Measurements from ENCODE around the gene CRIP1. TPM values are rescaled to one million over a fixed set of nuclear protein-coding genes. Genes with fewer than 3 reads are reported as not detected.

CRIP1 gene
- total RNA-seq, 2 donors from 2014 or later = 146 to 174 TPM

GRCh38 chr14:105469456-105470349 lies 17.0 kb upstream of the CRIP1 start:
- Mint-ChIP-seq H3K27ac (no peak overlapping the region), H3K9me3 (no peaks in the 10 kb centered on the region), H3K27me3 (ENCODE audit: low read depth) (no peaks in the 10 kb centered on the region), H3K4me1 (ENCODE audit: low read depth) (no peaks in the 10 kb centered on the region), H3K36me3 (ENCODE audit: insufficient read depth in 2 of 2) (no peaks in the 10 kb centered on the region), H3K4me3 (no peak overlapping the region)
- DNase-seq (no peak), ATAC-seq (replicated peaks in 1 of 2) (no peak)

- DNase-seq (no peak), ATAC-seq (replicated peaks in 1 of 2) (no peak)
- Mint-ChIP-seq H3K4me3 (no peak overlapping the region), H3K36me3 (ENCODE audit: insufficient read depth in 2 of 2) (no peaks in the 10 kb centered on the region), H3K9me3 (no peaks in the 10 kb centered on the region), H3K27me3 (ENCODE audit: low read depth) (no peaks in the 10 kb centered on the region), H3K4me1 (ENCODE audit: low read depth) (no peaks in the 10 kb centered on the region), H3K27ac (no peak overlapping the region)
Measured at GRCh38 chr14:105470350-105471296, 16.1 kb upstream of the CRIP1 start.

- DNase-seq (no peak), ATAC-seq (replicated peaks in 1 of 2) (no peak)
- Mint-ChIP-seq H3K36me3 (ENCODE audit: insufficient read depth in 2 of 2) (no peaks in the 10 kb centered on the region), H3K27me3 (ENCODE audit: low read depth) (no peaks in the 10 kb centered on the region), H3K27ac (no peak overlapping the region), H3K4me1 (ENCODE audit: low read depth) (no peaks in the 10 kb centered on the region), H3K4me3 (no peak overlapping the region), H3K9me3 (no peaks in the 10 kb centered on the region)
Measured at GRCh38 chr14:105471297-105471821, 15.3 kb upstream of the CRIP1 start.

GRCh38 chr14:105471823-105472485 lies 14.7 kb upstream of the CRIP1 start:
- H3K36me3 Mint-ChIP-seq (ENCODE audit: insufficient read depth in 2 of 2) = no peaks in the 10 kb centered on the region
- H3K4me1 Mint-ChIP-seq (ENCODE audit: low read depth) = no peaks in the 10 kb centered on the region
- H3K9me3 Mint-ChIP-seq = no peaks in the 10 kb centered on the region
- ATAC-seq (replicated peaks in 1 of 2) = no peak
- H3K27ac Mint-ChIP-seq = no peak overlapping the region
- no peak overlapping the region for H3K4me3 Mint-ChIP-seq
- H3K27me3 Mint-ChIP-seq (ENCODE audit: low read depth) = no peaks in the 10 kb centered on the region
- no peak for DNase-seq

- Mint-ChIP-seq H3K4me3 (no peak overlapping the region), H3K27ac (no peak overlapping the region), H3K27me3 (ENCODE audit: low read depth) (peaks cover 6% of the 10 kb centered on the region), H3K4me1 (ENCODE audit: low read depth) (peaks cover 5% of the 10 kb centered on the region), H3K36me3 (ENCODE audit: insufficient read depth in 2 of 2) (peaks cover 4 to 5% of the 10 kb centered on the region in 2 donors), H3K9me3 (no peaks in the 10 kb centered on the region)
- ATAC-seq (replicated peaks in 1 of 2) (no peak), DNase-seq (no peak)
Measured at GRCh38 chr14:105472486-105472991, 14.1 kb upstream of the CRIP1 start.

- H3K4me1 Mint-ChIP-seq (ENCODE audit: low read depth) = peaks cover 6% of the 10 kb centered on the region
- ATAC-seq (replicated peaks in 1 of 2) = no peak
- no peak overlapping the region for H3K27ac Mint-ChIP-seq
- no peaks in the 10 kb centered on the region for H3K9me3 Mint-ChIP-seq
- no peak for DNase-seq
- H3K27me3 Mint-ChIP-seq (ENCODE audit: low read depth) = peaks cover 8% of the 10 kb centered on the region
- H3K4me3 Mint-ChIP-seq = peak overlapping the region; percentile 67 to 72
- peaks cover 4 to 5% of the 10 kb centered on the region in 2 donors for H3K36me3 Mint-ChIP-seq (ENCODE audit: insufficient read depth in 2 of 2)
Measured at GRCh38 chr14:105473033-105473676, 13.5 kb upstream of the CRIP1 start.

- ATAC-seq (replicated peaks in 1 of 2) = peak; percentile 63 to 68
- Mint-ChIP-seq H3K27me3 (ENCODE audit: low read depth) (peaks cover 8% of the 10 kb centered on the region), H3K27ac (no peak overlapping the region), H3K4me1 (ENCODE audit: low read depth) (peaks cover 6% of the 10 kb centered on the region), H3K4me3 (peak overlapping the region; percentile 67 to 72), H3K36me3 (ENCODE audit: insufficient read depth in 2 of 2) (peaks cover 4 to 5% of the 10 kb centered on the region in 2 donors), H3K9me3 (no peaks in the 10 kb centered on the region)
- DNase-seq = peak; percentile 36 to 58
Measured at GRCh38 chr14:105473677-105474482, 12.8 kb upstream of the CRIP1 start.

GRCh38 chr14:105474483-105475268 lies 12.0 kb upstream of the CRIP1 start, which contains the start of gene CRIP2:
CRIP2 (plus strand) TSS chr14:105474821; CDS start chr14:105474863, 42 bp downstream.
- no peaks in the 10 kb centered on the region for H3K9me3 Mint-ChIP-seq
- H3K4me3 Mint-ChIP-seq = peak within 1 kb of the TSS; percentile 67 to 72
- peaks cover 6% of the 10 kb centered on the region for H3K4me1 Mint-ChIP-seq (ENCODE audit: low read depth)
- H3K27me3 Mint-ChIP-seq (ENCODE audit: low read depth) = peaks cover 12% of the 10 kb centered on the region
- H3K36me3 Mint-ChIP-seq (ENCODE audit: insufficient read depth in 2 of 2) = peaks cover 4 to 5% of the 10 kb centered on the region in 2 donors
- no peak within 1 kb of the TSS for H3K27ac Mint-ChIP-seq
- peak; percentile 63 to 71 for ATAC-seq (replicated peaks in 1 of 2)
- DNase-seq = peak; percentile 50 to 57

- DNase-seq (no peak), ATAC-seq (replicated peaks in 1 of 2) (no peak)
- Mint-ChIP-seq H3K36me3 (ENCODE audit: insufficient read depth in 2 of 2) (peaks cover 4 to 6% of the 10 kb centered on the region in 2 donors), H3K4me3 (peak overlapping the region; percentile 29 to 52), H3K27me3 (ENCODE audit: low read depth) (peaks cover 20% of the 10 kb centered on the region), H3K4me1 (ENCODE audit: low read depth) (peaks cover 14% of the 10 kb centered on the region), H3K27ac (no peak overlapping the region), H3K9me3 (no peaks in the 10 kb centered on the region)
Measured at GRCh38 chr14:105475269-105476096, 11.2 kb upstream of the CRIP1 start.

GRCh38 chr14:105476097-105476830 lies 10.4 kb upstream of the CRIP1 start:
- peaks cover 18% of the 10 kb centered on the region for H3K4me1 Mint-ChIP-seq (ENCODE audit: low read depth)

More at GRCh38 chr14:105476097-105476830, 10.4 kb upstream of the CRIP1 start:
- H3K27me3 Mint-ChIP-seq (ENCODE audit: low read depth) = peaks cover 20% of the 10 kb centered on the region
- no peak overlapping the region for H3K27ac Mint-ChIP-seq
- no peak overlapping the region for H3K4me3 Mint-ChIP-seq
- H3K36me3 Mint-ChIP-seq (ENCODE audit: insufficient read depth in 2 of 2) = peaks cover 4 to 6% of the 10 kb centered on the region in 2 donors
- ATAC-seq (replicated peaks in 1 of 2) (no peak), DNase-seq (no peak)
- no peaks in the 10 kb centered on the region for H3K9me3 Mint-ChIP-seq
